ENCODE data around the gene CCDC92. TPM values are rescaled to one million over a fixed set of nuclear protein-coding genes. Genes with fewer than 3 reads are reported as not detected.

Gene CCDC92
- total and polyA plus RNA-seq, 12 donors, result 7.8 to 65.9 (median 23.7) TPM

DNA sequence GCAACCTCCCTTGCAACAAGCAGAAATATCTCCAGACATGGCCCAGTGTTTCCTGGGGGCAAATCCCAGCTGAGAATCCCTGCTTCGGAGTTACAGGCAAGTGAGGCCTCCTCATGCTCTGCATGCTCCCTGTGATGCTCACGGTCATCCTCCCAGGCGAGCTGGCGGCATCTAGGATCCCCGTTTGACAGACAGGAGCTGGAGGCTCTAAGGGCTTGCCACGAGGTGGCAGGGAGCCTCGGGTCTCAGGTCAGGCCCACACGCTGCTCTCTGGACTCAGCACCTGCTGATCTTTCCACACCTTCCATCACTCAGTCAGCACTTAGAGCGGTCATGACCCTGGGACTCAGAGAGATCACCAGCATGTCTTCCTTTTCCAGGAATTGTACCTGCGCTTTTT is 79.8 kb downstream of the CCDC92 start:
- Histone ChIP-seq H3K27ac (no peak overlapping the region), H3K9me3 (replicated peaks in 1 of 3) (no peaks in the 10 kb centered on the region), H3K27me3 (peaks cover 3% of the 10 kb centered on the region), H3K36me3 (replicated peaks in 1 of 2) (no peaks in the 10 kb centered on the region), H3K4me1 (replicated peaks in 1 of 2) (no peaks in the 10 kb centered on the region), H3K4me3 (no peak overlapping the region)
- intact Hi-C loops (cut with DNase I), result no loop called here
- WGBS, 4 donors, result 52 to 80% (median 69%) methylated on average over 10 of the region's 10 CpGs
- TF ChIP-seq, protein P1, sequence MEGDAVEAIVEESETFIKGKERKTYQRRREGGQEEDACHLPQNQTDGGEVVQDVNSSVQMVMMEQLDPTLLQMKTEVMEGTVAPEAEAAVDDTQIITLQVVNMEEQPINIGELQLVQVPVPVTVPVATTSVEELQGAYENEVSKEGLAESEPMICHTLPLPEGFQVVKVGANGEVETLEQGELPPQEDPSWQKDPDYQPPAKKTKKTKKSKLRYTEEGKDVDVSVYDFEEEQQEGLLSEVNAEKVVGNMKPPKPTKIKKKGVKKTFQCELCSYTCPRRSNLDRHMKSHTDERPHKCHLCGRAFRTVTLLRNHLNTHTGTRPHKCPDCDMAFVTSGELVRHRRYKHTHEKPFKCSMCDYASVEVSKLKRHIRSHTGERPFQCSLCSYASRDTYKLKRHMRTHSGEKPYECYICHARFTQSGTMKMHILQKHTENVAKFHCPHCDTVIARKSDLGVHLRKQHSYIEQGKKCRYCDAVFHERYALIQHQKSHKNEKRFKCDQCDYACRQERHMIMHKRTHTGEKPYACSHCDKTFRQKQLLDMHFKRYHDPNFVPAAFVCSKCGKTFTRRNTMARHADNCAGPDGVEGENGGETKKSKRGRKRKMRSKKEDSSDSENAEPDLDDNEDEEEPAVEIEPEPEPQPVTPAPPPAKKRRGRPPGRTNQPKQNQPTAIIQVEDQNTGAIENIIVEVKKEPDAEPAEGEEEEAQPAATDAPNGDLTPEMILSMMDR (IDR thresholded peaks at IDR 0.05), result no peak
- no peak for TF ChIP-seq POLR2A (IDR thresholded peaks at IDR 0.05)
- DNase-seq, result no peak

GRCh38 chr12:123892180-123892559 is 80.5 kb downstream of the CCDC92 start:
- Histone ChIP-seq H3K4me3 (no peak overlapping the region), H3K27me3 (peaks cover 2% of the 10 kb centered on the region), H3K36me3 (replicated peaks in 1 of 2) (no peaks in the 10 kb centered on the region), H3K9me3 (replicated peaks in 1 of 3) (no peaks in the 10 kb centered on the region), H3K27ac (no peak overlapping the region), H3K4me1 (replicated peaks in 1 of 2) (no peaks in the 10 kb centered on the region)
- WGBS, 4 donors, result 78 to 93% (median 89%) methylated on average over 8 to 9 of the region's 9 CpGs
- DNase-seq, result no peak
- intact Hi-C loops (cut with DNase I), result no loop called here
- TF ChIP-seq, protein P1 (IDR thresholded peaks at IDR 0.05), result no peak
- TF ChIP-seq POLR2A (IDR thresholded peaks at IDR 0.05), result no peak

DNA sequence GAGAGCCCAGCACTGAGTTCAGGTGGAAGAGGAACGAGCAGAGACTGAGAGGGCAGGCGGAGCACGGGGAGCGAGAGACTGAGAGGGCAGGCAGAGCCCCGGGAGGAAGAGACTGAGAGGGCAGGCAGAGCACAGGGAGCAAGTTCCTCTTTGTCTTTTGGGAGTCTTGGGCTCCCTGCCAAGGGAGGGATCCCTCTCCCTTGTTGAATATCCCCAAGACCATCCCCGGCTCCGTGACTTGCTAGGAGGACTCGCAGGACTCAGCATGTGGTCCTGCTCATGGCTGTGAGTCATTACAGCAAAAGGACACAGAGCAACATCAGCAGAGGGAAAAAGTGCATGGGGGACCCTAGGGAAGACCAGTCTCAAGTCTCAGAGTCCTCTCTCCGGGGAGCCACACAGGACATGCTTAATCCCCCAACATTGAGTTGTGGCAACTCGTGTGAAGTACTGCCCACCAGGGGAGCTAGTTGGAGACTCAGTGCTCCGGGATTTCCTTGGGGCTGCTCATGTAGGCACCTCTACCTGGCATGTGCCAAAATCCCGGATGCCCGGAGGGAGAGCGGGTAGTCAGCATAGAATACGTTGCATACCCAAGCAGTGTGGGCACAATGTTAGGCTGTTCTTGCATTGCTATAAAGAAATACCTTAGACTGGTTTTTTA is 81.0 kb downstream of the CCDC92 start:
- H3K27ac ChIP-seq, result no peak overlapping the region
- no peaks in the 10 kb centered on the region for H3K27me3 ChIP-seq
- no peaks in the 10 kb centered on the region for H3K9me3 ChIP-seq (replicated peaks in 1 of 3)
- intact Hi-C loops (cut with DNase I), result no loop called here
- H3K4me1 ChIP-seq (replicated peaks in 1 of 2), result no peaks in the 10 kb centered on the region
- no peak for DNase-seq
- no peak for TF ChIP-seq POLR2A (IDR thresholded peaks at IDR 0.05)
- TF ChIP-seq, protein P1 (IDR thresholded peaks at IDR 0.05), result no peak
- 72 to 77% (median 75%) methylated on average over 13 to 15 of the region's 15 CpGs for WGBS, 4 donors
- H3K36me3 ChIP-seq (replicated peaks in 1 of 2), result no peaks in the 10 kb centered on the region
- H3K4me3 ChIP-seq, result no peak overlapping the region

DNA sequence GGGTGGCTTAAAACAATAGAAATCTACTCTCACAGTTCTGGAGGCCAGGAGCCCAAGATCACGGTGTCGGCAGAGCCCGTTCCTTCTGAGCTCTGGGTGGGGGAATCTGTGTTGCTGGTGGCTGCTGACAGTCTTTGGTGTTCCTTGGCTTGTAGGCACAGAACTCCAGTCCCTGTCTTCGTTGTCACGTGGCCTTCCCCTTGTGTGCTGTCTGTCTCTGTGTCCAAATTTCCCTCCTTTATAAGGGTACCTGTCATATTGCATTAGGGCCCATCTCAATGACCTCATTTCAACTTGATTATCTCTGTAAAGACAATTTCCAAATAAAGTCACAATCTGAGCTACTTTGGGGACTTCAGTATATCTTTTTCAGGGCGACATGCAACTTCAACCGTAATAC is 81.6 kb downstream of the CCDC92 start:
- Histone ChIP-seq H3K27me3 (no peaks in the 10 kb centered on the region), H3K4me1 (replicated peaks in 1 of 2) (no peaks in the 10 kb centered on the region), H3K4me3 (no peak overlapping the region), H3K36me3 (replicated peaks in 1 of 2) (no peaks in the 10 kb centered on the region), H3K9me3 (replicated peaks in 1 of 3) (no peaks in the 10 kb centered on the region), H3K27ac (no peak overlapping the region)
- no peak for TF ChIP-seq POLR2A (IDR thresholded peaks at IDR 0.05)
- TF ChIP-seq, protein P1 (IDR thresholded peaks at IDR 0.05), result no peak
- WGBS, 4 donors, result 90 to 94% (median 92%) methylated on average over 7 of the region's 7 CpGs
- DNase-seq, result no peak
- intact Hi-C loops (cut with DNase I), result no loop called here
